Measurements from ENCODE around the gene KRT3.

DNA sequence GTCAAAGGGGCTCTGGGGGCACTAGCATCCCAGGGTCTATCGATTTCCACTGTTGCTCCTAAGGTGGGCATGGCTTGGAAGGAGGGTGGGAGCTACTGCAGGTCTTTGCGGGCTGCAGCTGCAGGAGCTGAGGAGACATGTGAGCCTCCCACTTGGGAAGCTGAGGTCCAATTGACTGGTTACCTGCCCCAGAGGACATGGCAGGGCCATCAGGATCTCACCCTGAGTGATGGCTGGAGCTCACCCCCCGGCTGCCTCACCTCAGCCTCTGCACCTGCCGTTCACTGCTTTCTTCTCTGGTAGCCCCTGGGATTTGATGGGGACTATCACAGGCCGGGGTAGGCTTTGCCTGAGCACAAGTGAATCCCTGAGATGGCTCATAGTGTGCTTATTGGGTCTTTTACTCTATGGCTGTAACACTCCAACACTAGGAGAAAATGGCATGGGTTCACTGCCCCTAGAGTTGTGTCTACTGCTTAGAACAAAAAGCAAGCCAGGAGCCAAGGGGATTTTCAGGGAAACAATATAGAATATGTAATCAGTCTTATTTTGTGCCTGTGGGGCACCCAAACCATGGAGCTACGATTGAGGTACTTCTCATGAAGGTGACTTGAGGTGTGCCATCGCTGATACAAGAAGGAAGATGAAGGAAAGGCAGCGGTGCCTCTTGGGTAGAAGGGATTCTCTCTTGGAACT, 21.2 kb upstream of the KRT3 start:
- TF ChIP-seq, protein P1, sequence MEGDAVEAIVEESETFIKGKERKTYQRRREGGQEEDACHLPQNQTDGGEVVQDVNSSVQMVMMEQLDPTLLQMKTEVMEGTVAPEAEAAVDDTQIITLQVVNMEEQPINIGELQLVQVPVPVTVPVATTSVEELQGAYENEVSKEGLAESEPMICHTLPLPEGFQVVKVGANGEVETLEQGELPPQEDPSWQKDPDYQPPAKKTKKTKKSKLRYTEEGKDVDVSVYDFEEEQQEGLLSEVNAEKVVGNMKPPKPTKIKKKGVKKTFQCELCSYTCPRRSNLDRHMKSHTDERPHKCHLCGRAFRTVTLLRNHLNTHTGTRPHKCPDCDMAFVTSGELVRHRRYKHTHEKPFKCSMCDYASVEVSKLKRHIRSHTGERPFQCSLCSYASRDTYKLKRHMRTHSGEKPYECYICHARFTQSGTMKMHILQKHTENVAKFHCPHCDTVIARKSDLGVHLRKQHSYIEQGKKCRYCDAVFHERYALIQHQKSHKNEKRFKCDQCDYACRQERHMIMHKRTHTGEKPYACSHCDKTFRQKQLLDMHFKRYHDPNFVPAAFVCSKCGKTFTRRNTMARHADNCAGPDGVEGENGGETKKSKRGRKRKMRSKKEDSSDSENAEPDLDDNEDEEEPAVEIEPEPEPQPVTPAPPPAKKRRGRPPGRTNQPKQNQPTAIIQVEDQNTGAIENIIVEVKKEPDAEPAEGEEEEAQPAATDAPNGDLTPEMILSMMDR (IDR thresholded peaks at IDR 0.05): no peak
- TF ChIP-seq POLR2AphosphoS5 (IDR thresholded peaks at IDR 0.05) (no peak), POLR2A (IDR thresholded peaks at IDR 0.05) (no peak)
